PFSK-1 (cell line): ENCODE data around the gene KCNMA1.

ENCODE experiments used
- FOXP2 ChIP-seq: optimal IDR thresholded peaks from 2 replicates; pipeline ENCODE3; 2011; ENCODE audit warnings: borderline replicate concordance, control low read depth, inconsistent platforms; ENCODE audit not compliant: insufficient read depth; ENCODE audit errors: extremely low read length, extremely low read depth
- POLR2AphosphoS5 ChIP-seq: IDR thresholded peaks from 2 replicates; pipeline ENCODE4 v1.6.1; 2012; ENCODE audit warnings: low read depth, mild to moderate bottlenecking, control low read depth, low read length, moderate library complexity
- SIN3A ChIP-seq: IDR thresholded peaks from 2 replicates; pipeline ENCODE4 v1.6.1; 2012; ENCODE audit warnings: mild to moderate bottlenecking, low read length, moderate library complexity, borderline replicate concordance; ENCODE audit not compliant: insufficient read depth
- TAF1 ChIP-seq: IDR thresholded peaks from 2 replicates; pipeline ENCODE4 v1.6.1; 2012; ENCODE audit warnings: low read length, control low read depth, borderline replicate concordance; ENCODE audit not compliant: insufficient read depth
- TF ChIP-seq, protein P1 (sequence below), 2 experiments: IDR thresholded peaks; 2 replicates each; pipeline versions ENCODE4 v1.6.1 to v1.8.0; 2011 to 2012; ENCODE audit warnings: low read depth in 2 of 2, low read length in 2 of 2, control low read depth in 1 of 2, inconsistent platforms in 1 of 2, mild to moderate bottlenecking in 1 of 2, moderate library complexity in 1 of 2; ENCODE audit not compliant: insufficient read depth in 1 of 2

Gene KCNMA1

DNA sequence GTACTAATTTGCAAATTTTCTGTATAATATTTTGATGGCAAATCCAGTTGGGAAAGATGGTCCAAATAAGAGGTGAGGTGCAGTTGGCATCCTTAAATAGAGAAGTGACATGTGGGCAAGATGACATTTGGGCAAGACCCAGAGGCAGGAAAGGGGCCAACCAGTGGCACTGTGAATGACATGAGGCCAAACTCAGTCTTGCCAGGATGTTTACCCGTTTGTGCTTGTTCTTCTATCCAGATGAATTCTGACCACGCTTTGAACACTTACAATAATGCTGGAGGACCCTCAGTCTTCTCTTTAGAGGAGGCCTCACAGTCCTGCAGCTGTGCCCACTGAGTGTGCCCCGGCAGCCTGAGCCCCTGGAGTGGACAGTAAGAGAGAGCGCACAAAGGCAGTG, 45.1 kb downstream of the KCNMA1 start:
- TF ChIP-seq, protein P1, sequence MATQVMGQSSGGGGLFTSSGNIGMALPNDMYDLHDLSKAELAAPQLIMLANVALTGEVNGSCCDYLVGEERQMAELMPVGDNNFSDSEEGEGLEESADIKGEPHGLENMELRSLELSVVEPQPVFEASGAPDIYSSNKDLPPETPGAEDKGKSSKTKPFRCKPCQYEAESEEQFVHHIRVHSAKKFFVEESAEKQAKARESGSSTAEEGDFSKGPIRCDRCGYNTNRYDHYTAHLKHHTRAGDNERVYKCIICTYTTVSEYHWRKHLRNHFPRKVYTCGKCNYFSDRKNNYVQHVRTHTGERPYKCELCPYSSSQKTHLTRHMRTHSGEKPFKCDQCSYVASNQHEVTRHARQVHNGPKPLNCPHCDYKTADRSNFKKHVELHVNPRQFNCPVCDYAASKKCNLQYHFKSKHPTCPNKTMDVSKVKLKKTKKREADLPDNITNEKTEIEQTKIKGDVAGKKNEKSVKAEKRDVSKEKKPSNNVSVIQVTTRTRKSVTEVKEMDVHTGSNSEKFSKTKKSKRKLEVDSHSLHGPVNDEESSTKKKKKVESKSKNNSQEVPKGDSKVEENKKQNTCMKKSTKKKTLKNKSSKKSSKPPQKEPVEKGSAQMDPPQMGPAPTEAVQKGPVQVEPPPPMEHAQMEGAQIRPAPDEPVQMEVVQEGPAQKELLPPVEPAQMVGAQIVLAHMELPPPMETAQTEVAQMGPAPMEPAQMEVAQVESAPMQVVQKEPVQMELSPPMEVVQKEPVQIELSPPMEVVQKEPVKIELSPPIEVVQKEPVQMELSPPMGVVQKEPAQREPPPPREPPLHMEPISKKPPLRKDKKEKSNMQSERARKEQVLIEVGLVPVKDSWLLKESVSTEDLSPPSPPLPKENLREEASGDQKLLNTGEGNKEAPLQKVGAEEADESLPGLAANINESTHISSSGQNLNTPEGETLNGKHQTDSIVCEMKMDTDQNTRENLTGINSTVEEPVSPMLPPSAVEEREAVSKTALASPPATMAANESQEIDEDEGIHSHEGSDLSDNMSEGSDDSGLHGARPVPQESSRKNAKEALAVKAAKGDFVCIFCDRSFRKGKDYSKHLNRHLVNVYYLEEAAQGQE (IDR thresholded peaks at IDR 0.05; ENCODE audit: insufficient read depth in 1 of 2, low read depth in 2 of 2, low read length in 2 of 2): no peak
- TF ChIP-seq POLR2AphosphoS5 (no peak), FOXP2 (no peak), SIN3A (no peak), TAF1 (no peak)

DNA sequence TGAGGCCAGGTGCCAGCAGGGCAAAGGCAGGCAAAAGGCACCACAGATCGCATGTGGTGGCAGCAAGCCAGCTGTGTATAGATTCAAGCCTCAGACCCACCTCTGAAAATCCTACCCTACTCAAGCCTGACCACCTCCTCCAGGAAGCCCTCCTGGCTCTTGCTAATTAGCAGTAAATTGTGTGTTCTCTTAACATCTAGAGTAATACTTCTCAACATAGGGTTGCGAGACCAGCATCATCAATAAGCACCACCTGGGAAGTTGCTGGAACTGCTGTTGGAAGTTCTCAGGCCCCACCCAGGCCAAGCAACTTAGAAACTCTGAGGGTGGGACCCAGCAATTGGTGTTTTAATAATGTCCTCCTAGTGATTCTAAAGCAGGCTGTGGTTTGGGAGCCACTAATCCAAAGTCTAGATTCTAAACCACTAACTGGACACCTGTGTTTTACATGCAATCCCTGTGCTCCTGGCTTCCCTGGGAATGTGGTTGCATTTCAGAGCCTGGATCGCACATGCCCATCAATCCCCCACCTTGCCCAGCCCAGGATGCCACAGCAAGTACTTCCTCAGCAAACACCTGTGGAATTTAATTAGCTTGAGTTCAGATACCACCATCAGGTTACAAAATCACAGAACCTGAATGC, 46.2 kb downstream of the KCNMA1 start:
- TF ChIP-seq, protein P1 (IDR thresholded peaks at IDR 0.05; ENCODE audit: insufficient read depth in 1 of 2, low read depth in 2 of 2, low read length in 2 of 2): no peak
- no peak for TF ChIP-seq TAF1
- TF ChIP-seq FOXP2: no peak
- no peak for TF ChIP-seq SIN3A
- no peak for TF ChIP-seq POLR2AphosphoS5

DNA sequence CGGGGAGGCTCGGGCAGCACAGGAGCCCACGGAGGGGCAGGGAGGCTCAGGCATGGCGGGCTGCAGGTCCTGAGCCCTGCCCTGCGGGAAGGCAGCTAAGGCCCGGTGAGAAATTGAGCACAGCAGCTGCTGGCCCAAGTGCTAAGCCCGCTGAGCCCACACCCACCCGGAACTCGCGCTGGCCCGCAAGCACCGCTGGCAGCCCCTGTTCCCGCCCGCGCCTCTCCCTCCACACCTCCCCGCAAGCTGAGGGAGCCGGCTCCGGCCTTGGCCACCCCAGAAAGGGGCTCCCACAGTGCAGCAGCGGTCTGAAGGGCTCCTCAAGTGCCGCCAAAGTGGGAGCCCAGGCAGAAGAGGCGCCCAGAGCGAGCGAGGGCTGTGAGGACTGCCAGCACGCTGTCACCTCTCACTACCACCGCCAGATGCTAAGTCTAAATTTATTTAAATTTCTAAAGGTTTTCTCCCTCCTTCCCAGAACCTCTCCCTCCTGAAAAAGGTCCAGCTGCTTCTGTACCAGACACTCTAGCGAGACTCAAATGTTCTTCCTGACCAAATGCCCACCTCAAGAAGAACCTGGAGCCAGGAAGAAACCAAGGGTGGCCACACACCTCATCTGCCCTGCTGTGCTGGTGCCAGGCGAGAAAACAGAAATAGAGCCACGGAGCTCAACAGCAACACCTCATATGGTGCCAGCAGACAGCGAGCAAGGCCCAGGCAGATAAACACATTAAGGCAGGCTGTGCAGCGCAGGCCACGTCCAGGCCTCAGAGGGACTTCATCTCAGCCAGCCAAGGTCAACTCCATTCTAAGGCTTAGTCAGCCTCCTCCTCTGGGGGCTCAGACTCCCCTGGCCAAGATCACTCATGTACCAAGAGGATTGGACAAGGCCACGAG, 47.0 kb downstream of the KCNMA1 start:
- no peak for TF ChIP-seq POLR2AphosphoS5
- TF ChIP-seq TAF1: no peak
- TF ChIP-seq FOXP2: no peak
- TF ChIP-seq, protein P1 (IDR thresholded peaks at IDR 0.05; ENCODE audit: insufficient read depth in 1 of 2, low read depth in 2 of 2, low read length in 2 of 2): no peak

DNA sequence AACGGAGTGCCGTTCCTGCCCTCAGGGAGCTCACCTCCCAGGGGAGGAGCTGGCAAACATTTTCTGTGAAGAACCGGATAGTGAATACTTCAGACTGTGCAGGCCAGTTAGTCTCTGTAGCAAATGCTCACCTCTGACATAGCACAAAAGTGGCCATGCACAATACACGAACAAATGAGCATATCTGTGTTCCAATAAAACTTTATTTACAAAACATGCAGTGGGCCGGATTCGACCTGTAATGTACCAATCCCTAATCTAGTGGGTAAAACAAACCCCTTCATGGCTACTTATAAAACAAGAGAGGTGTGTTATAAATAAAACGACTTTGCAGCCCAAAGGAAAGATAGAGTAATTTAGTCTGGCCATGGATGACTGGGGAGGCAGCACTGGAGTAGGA, 48.7 kb downstream of the KCNMA1 start:
- TF ChIP-seq TAF1 (no peak), POLR2AphosphoS5 (no peak), SIN3A (no peak), FOXP2 (no peak)
- TF ChIP-seq, protein P1 (IDR thresholded peaks at IDR 0.05; ENCODE audit: insufficient read depth in 1 of 2, low read depth in 2 of 2, low read length in 2 of 2): no peak
